Ishikawa (cell line): ENCODE data around the gene SLC10A2.

Experiments
- CEBPB ChIP-seq: IDR thresholded peaks from 2 replicates; pipeline ENCODE4 v1.6.1; 2012
- EP300 ChIP-seq: IDR thresholded peaks from 2 replicates; pipeline ENCODE4 v1.6.1; 2012; ENCODE audit warnings: borderline replicate concordance
- MAX ChIP-seq: IDR thresholded peaks from 2 replicates; pipeline ENCODE4 v1.6.1; 2012
- RAD21 ChIP-seq: IDR thresholded peaks from 2 replicates; pipeline ENCODE4 v1.6.1; 2012; ENCODE audit warnings: low read depth
- REST ChIP-seq: IDR thresholded peaks from 2 replicates; pipeline ENCODE4 v1.6.1; 2012; ENCODE audit warnings: low read depth, mild to moderate bottlenecking

DNA sequence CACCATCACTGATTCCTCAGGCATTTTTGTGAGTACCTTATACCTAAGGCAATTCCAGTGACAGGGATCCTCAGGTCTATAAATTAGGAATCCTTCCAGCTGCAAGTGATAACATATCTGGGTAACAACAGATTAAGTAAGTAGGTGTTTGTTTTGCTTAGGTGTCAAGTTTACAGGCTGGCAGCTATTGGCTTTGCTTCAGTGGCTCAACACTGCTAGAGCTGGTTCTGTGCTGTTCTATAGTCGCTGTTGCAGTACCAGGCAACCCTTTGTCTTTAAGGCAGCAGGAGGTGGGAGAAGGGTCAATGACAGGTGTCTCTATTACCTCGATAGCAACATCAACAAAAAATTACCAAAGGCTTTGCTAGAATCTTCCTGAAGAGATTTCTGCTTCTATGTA lies 27.0 kb downstream of the SLC10A2 start:
- TF ChIP-seq REST (no peak), EP300 (no peak), MAX (no peak), CEBPB (no peak), RAD21 (no peak)
